Measurements from ENCODE around the gene RUVBL2.

RUVBL2 gene

GRCh38 chr19:48993175-48994034 is at the start of gene RUVBL2, which contains the start of gene GYS1:
RUVBL2 (plus strand) TSS chr19:48993887; CDS start chr19:48993912, 25 bp downstream.
GYS1 (minus strand) TSS chr19:48993309; CDS start chr19:48993112, 197 bp downstream.
- peak; percentile 100 for DNase-seq

DNA sequence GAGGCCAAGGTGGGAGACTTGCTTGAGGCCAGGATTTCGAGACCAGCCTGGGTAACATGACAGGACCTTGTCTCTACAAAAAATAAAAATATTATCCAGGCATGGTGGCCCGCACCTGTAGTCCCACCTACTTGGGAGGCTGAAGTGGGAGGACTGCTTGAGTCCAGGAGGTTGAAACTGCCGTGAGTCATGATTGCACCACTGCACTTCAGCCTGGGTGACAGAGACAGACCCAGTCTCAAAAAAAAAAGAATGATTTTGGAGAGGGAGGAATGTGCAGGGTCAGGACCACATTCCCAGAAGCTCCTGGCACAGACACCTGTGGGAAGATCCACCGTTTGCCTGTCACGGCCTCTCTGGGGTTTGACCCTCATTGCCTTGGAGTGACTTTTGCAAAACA is 48.3 kb upstream of the RUVBL2 start:
- DNase-seq, result no peak

DNA sequence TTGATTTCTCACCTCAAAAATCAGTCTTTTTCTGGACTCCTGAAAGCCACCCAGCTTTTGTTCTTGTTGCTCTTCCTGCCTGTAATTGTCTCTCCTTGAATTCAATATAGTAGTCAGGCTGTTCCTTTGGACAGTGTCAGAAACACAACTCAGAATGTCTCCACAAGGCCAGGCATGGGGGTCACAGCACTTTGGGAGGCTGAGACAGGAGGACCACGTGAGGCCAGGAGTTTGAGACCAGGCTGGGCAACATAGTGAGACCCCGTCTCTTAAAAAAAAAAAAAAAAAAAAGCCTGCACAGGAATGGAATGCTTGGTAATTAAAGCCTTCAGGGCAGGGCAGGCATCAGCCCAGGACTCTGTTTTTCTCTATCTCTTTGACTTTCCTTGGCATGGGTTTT is 47.9 kb upstream of the RUVBL2 start:
- no peak for DNase-seq

GRCh38 chr19:48946463-48947257 is 47.0 kb upstream of the RUVBL2 start:
- DNase-seq, result no peak

DNA sequence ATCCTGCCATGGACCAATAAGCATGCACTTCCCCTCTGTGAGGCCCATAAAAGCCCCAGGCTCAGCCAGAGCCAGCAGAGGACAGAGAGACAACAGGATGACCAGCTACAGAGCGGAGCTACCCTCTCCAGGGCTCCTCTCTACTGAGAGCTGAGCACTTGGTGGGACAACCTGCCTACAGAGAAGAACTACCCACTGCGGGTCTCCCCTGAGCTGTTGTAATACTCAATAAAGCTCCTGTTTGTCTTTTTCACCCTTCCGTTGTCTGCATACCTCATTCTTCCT is 46.5 kb upstream of the RUVBL2 start:
- DNase-seq, result no peak

DNA sequence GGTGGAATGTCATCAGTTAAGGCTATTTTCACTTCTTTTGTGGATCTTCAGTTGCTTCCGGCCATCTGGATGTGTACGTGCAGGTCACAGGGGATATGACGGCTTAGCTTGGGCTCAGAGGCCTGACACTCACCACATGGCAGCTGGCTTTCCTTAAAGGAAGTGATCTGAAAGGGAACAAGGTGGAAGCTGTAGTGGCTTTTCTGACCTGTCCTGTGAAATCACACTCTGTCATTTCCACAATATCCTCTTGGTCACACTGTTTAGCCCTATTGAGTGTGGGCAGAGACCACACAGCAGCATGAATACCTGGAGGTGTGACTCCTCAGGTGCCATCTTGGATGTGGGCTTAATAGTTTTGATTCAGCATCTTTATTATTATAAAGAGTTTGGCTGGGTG is 43.5 kb upstream of the RUVBL2 start:
- DNase-seq, result no peak

- DNase-seq, result no peak
Observed at GRCh38 chr19:48950830-48951519, 42.7 kb upstream of the RUVBL2 start.

DNA sequence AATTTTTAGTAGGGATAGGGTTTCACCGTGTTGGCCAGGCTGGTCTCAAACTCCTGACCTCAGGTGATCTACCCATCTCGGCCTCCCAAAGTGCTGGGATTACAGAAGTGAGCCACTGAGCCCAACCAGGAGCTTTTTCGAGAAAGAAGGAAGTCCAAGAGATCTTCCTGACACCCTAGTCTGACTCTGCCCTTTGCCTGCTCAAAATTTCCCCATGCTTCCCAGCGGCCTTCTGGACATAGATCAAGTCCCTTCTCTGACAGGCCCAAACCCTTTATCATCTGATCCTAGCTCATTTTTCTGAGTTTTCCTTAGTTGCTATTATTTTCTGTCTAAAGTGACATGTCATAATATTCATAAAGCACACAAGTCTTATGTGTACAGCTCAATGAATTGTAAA is 40.5 kb upstream of the RUVBL2 start:
- no peak for DNase-seq

DNA sequence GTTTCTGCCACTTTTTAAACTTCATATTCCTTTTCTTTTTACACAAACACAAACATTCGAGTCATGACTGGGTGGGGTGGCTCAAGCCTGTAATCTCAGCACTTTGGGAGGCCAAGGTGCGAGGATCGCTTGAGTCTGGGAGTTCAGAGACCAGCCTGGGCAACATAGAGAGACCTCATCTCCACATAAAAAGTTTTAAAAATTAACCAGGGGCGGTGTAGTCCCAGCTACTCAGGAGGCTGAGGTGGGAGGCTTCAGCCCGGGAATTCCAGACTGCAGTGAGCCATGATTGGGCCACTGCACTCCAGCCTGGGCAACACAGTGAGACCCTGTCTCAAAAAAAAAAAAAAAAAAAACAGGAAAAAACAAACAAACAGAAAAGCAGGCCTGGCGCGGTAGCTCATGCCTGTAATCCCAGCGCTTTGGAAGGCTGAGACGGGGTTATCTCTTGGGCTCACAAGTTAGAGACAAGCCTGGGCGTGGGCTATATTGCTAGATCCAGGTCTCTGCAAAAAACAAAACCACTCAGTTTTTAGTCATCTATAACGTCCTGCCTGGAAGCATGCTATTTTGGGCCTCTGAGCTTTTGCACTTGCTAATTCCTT is 39.6 kb upstream of the RUVBL2 start:
- no peak for DNase-seq

- DNase-seq, result peak; percentile 97
Observed at GRCh38 chr19:48954595-48955307, 38.9 kb upstream of the RUVBL2 start, which contains the start of gene BAX. BAX (plus strand) TSS chr19:48954875; CDS start chr19:48954929, 54 bp downstream.

- DNase-seq, result no peak
Observed at GRCh38 chr19:48955308-48955958, 38.3 kb upstream of the RUVBL2 start.

DNA sequence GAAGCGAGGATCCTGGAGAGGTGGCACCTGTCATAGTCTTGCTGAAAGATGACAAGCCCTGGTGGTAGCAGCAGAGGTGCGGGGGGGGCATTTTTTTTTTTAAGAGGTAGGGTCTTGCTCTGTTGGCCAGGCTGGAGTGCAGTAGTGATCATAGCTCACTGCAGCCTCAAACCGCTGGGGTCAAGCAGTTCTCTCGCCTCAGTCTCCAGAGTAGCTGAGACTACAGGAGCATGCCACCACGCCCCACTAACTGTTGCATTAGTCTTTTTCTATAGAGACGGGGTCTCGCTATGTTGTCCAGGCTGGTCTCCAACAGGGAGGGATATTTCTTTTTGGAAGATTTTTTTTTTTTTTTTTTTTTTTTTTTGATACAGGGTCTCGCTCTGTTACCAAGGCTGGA is 35.7 kb upstream of the RUVBL2 start:
- DNase-seq, result no peak

DNA sequence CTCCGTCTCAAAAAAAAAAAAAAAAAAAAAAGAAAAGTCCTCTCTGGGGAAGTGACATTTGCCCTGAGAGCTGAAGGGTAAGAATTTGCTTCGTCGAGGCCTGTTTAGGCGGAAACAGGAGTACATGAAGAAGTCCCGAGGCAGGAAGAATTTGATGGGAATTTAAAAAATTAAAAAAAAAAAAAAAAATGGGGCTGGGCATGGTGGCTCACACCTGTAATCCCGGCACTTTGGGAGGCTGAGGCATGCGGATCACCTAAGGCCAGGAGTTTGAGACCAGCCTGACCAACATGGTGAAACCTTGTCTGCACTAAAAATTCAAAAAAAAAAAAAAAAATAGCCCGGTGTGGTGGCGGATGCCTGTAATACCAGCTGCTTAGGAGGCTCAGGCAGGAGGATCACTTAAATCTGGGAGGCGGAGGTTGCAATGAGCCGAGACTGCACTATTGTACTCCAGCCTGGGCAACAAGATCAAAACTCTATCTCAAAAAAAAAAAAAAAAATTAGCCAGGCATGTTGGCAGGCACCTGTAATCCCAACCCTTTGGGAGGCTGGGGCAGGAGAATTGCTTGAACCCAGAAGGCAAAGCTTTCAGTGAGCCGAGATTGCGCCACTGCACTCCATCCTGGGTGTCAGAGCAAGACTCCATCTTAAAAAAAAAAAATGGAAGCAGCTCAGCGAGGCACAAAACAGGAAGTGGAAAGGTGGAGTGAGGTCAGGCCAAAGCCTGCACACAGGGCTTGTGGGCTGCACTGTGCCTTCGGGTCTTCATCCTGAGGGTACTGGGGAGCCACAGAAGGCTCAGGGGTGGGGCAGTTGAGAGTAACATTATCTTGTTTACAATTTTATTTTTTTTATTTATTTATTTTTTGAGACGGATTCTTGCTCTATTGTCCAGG is 34.1 kb upstream of the RUVBL2 start:
- DNase-seq, result no peak

- no peak for DNase-seq
Observed at GRCh38 chr19:48961051-48961649, 32.5 kb upstream of the RUVBL2 start.

DNA sequence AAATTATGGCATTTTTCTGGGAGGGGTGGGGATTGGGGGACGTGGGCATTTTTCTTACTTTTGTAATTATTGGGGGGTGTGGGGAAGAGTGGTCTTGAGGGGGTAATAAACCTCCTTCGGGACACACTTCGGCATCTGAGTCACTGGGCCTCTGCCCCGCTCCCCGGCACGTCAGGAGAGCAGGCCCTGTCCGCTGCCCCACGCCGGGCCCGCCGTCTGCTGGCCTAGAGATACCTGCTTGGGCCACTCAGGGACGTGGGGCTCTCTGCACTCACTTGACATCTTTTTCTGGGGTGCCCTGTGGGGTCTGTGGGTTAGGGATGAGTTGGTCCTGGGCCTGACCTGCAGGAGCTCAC is 32.0 kb upstream of the RUVBL2 start:
- no peak for DNase-seq

DNA sequence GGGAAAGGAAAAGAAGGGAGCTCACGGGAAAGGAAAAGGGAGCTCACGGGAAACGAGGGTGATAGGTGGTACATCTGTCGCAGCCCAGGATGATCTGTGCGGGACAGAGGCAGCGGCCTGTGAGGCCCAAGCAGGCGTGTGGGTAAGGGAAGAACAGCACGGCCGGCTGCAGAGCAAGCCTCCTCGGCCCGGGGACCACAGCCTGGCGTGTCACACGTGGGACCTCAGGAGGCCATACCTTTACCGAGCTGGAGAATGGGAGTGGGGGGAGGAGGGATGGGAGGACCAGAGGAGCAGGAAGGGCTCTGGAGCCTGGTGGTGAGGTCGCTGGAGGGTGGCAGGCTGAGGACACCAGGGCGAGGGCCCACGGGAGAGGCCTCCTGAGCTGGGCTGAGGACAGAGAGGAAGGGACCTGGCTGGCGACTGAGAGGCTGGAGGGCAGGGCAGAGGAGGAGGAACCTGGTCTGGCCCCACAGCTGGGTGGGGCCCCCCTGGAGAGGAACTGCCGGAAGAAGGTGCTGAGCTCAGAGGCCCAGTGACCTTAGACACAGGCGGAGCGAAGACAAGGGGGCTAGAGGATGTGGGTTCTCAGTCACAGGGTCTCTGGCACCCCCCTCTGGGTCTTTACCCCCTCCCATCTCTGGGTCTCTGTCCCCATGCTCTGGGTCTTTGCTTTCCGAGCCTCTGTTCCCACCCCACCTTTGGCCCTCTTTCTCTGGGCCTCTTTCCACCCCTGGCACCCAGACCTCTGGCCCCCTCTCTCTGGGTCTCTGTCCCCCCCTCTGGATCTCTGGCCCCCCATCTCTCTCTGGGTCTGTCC is 31.4 kb upstream of the RUVBL2 start:
- DNase-seq, result peak; percentile 61

- DNase-seq, result no peak
Observed at GRCh38 chr19:48962849-48963165, 30.9 kb upstream of the RUVBL2 start.

GRCh38 chr19:48963371-48964204 is 30.1 kb upstream of the RUVBL2 start:
- DNase-seq, result peak; percentile 85
